ENCODE measurements around the gene XCL2. TPM values are rescaled to one million over a fixed set of nuclear protein-coding genes. Genes with fewer than 3 reads are reported as not detected.
"Not testable (repeated sequence)": the region's sequence is repeated elsewhere in the genome, so short reads cannot be mapped to it uniquely, and the experiment has no call there.

Gene XCL2
- total RNA-seq, 1 donor from 2014 or later: not detected

- H3K9me3 Mint-ChIP-seq; DNase-seq (ENCODE audit: extremely low spot score, unreplicated experiment); H3K4me1 Mint-ChIP-seq (ENCODE audit: unreplicated experiment); H3K36me3 Mint-ChIP-seq; H3K27ac Mint-ChIP-seq; H3K4me3 Mint-ChIP-seq; H3K27me3 Mint-ChIP-seq: not testable (repeated sequence)
- TF ChIP-seq CTCF (conservative IDR thresholded peaks at IDR 0.05): peak; percentile 67
These were observed 30.4 kb upstream of the XCL2 start for GRCh38 chr1:168574234-168574633.

- no peak for DNase-seq (ENCODE audit: extremely low spot score, unreplicated experiment)
- no peaks in the 10 kb centered on the region for H3K4me1 Mint-ChIP-seq (ENCODE audit: unreplicated experiment)
- TF ChIP-seq CTCF (conservative IDR thresholded peaks at IDR 0.05): no peak
- H3K27me3 Mint-ChIP-seq: no peaks in the 10 kb centered on the region
- no peak overlapping the region for H3K4me3 Mint-ChIP-seq
- H3K36me3 Mint-ChIP-seq: no peaks in the 10 kb centered on the region
- H3K27ac Mint-ChIP-seq: no peak overlapping the region
- H3K9me3 Mint-ChIP-seq: no peaks in the 10 kb centered on the region
These were observed 28.8 kb upstream of the XCL2 start for GRCh38 chr1:168572633-168573032.

- no peaks in the 10 kb centered on the region for H3K9me3 Mint-ChIP-seq
- no peak for DNase-seq (ENCODE audit: extremely low spot score, unreplicated experiment)
These were observed 26.9 kb upstream of the XCL2 start for GRCh38 chr1:168570652-168571051.

GRCh38 chr1:168568346-168568745 is 24.5 kb upstream of the XCL2 start:
- no peak for TF ChIP-seq CTCF (conservative IDR thresholded peaks at IDR 0.05)
- Mint-ChIP-seq H3K4me3 (no peak overlapping the region), H3K27me3 (no peaks in the 10 kb centered on the region), H3K36me3 (no peaks in the 10 kb centered on the region), H3K9me3 (peaks cover 5% of the 10 kb centered on the region), H3K27ac (no peak overlapping the region), H3K4me1 (ENCODE audit: unreplicated experiment) (no peaks in the 10 kb centered on the region)
- no peak for DNase-seq (ENCODE audit: extremely low spot score, unreplicated experiment)

More at GRCh38 chr1:168570652-168571051, 26.9 kb upstream of the XCL2 start:
- H3K4me3 Mint-ChIP-seq: no peak overlapping the region
- TF ChIP-seq CTCF (conservative IDR thresholded peaks at IDR 0.05): no peak
- H3K27ac Mint-ChIP-seq: no peak overlapping the region
- no peaks in the 10 kb centered on the region for H3K27me3 Mint-ChIP-seq
- H3K36me3 Mint-ChIP-seq: no peaks in the 10 kb centered on the region
- no peaks in the 10 kb centered on the region for H3K4me1 Mint-ChIP-seq (ENCODE audit: unreplicated experiment)

- Mint-ChIP-seq H3K9me3 (peaks cover 5% of the 10 kb centered on the region), H3K36me3 (no peaks in the 10 kb centered on the region), H3K27ac (no peak overlapping the region), H3K4me1 (ENCODE audit: unreplicated experiment) (no peaks in the 10 kb centered on the region), H3K27me3 (no peaks in the 10 kb centered on the region), H3K4me3 (no peak overlapping the region)
- TF ChIP-seq CTCF (conservative IDR thresholded peaks at IDR 0.05): no peak
- DNase-seq (ENCODE audit: extremely low spot score, unreplicated experiment): no peak
These were observed 23.8 kb upstream of the XCL2 start for GRCh38 chr1:168567568-168567967.

- Mint-ChIP-seq H3K27ac (no peak overlapping the region), H3K4me1 (ENCODE audit: unreplicated experiment) (no peaks in the 10 kb centered on the region), H3K36me3 (no peaks in the 10 kb centered on the region), H3K9me3 (peaks cover 5% of the 10 kb centered on the region), H3K4me3 (no peak overlapping the region), H3K27me3 (no peaks in the 10 kb centered on the region)
- no peak for DNase-seq (ENCODE audit: extremely low spot score, unreplicated experiment)
- no peak for TF ChIP-seq CTCF (conservative IDR thresholded peaks at IDR 0.05)
These were observed 23.2 kb upstream of the XCL2 start for GRCh38 chr1:168567007-168567406.
